Transverse colon (tissue), 4 donors: ENCODE results near the gene LDB2.

Experiments
- CTCF ChIP-seq, 5 experiments: fragments of 200-600 bp in 3 of 5; fragments of 450-650 bp in 2 of 5; sonication (generic) in 3 of 5; IDR thresholded peaks; 1 replicate in 2 of 5; 2 replicates in 3 of 5; pipeline ENCODE4 v1.5.1; 2016 to 2017; ENCODE audit warnings: antibody characterized with exemption in 5 of 5, inconsistent platforms in 3 of 5, mild to moderate bottlenecking in 2 of 5, moderate library complexity in 1 of 5
- EP300 ChIP-seq: sonication (generic); formaldehyde crosslinking; IDR thresholded peaks from one replicate; pipeline ENCODE4 v1.6.1; 2017; ENCODE audit warnings: antibody characterized with exemption, low read depth
- POLR2A ChIP-seq: fragments of 450-650 bp; IDR thresholded peaks from one replicate; pipeline ENCODE4 v1.6.1; 2016; ENCODE audit warnings: antibody characterized with exemption, mild to moderate bottlenecking, moderate library complexity
- POLR2AphosphoS5 ChIP-seq, 3 donors: sonication (generic); formaldehyde crosslinking; IDR thresholded peaks; one replicate each; pipeline ENCODE4 v1.6.1; 2016; ENCODE audit warnings: antibody characterized with exemption in 3 of 3

GRCh38 chr4:16667464-16667863 lies 231.0 kb downstream of the LDB2 start:
- TF ChIP-seq CTCF (IDR thresholded peaks at IDR 0.05): no peak
- no peak for TF ChIP-seq POLR2AphosphoS5 (IDR thresholded peaks at IDR 0.05)
- no peak for TF ChIP-seq EP300
- no peak for TF ChIP-seq POLR2A
